ENCODE data around the gene ADARB2. TPM values are rescaled to one million over a fixed set of nuclear protein-coding genes. Genes with fewer than 3 reads are reported as not detected.

Gene ADARB2
- total and polyA plus RNA-seq, 2 donors = 0.66 to 2.5 TPM

GRCh38 chr10:1597370-1598146 lies 139.8 kb downstream of the ADARB2 start:
- H3K27me3 ChIP-seq (ENCODE audit: control insufficient read depth in 2 of 2, insufficient read depth in 1 of 2, low read length in 1 of 2) = no peaks in the 10 kb centered on the region
- WGBS = 94% methylated on average over 1 of the region's 1 CpG
- no peaks in the 10 kb centered on the region for H3K9me3 ChIP-seq (ENCODE audit: control insufficient read depth in 2 of 2, insufficient read depth in 1 of 2, low read length in 1 of 2)
- H3K4me1 ChIP-seq (ENCODE audit: control insufficient read depth in 2 of 2, insufficient read depth in 2 of 2, low read length in 2 of 2) = peaks cover 0 to 4% of the 10 kb centered on the region in 2 donors
- no peak for DNase-seq (ENCODE audit: low read depth in 6 of 9, low spot score in 9 of 9)
- H3K36me3 ChIP-seq (ENCODE audit: control insufficient read depth in 2 of 2, insufficient read depth in 2 of 2, low read length in 1 of 2) = no peaks in the 10 kb centered on the region
- H3K4me3 ChIP-seq (ENCODE audit: low read length in 2 of 2) = no peak overlapping the region
- H3K27ac ChIP-seq (ENCODE audit: low read depth in 1 of 2, low read length in 1 of 2) = no peak overlapping the region

GRCh38 chr10:1596482-1597099 lies 140.7 kb downstream of the ADARB2 start:
- Histone ChIP-seq H3K27ac (ENCODE audit: low read depth in 1 of 2, low read length in 1 of 2) (no peak overlapping the region), H3K9me3 (ENCODE audit: control insufficient read depth in 2 of 2, insufficient read depth in 1 of 2, low read length in 1 of 2) (no peaks in the 10 kb centered on the region), H3K36me3 (ENCODE audit: control insufficient read depth in 2 of 2, insufficient read depth in 2 of 2, low read length in 1 of 2) (no peaks in the 10 kb centered on the region), H3K4me1 (ENCODE audit: control insufficient read depth in 2 of 2, insufficient read depth in 2 of 2, low read length in 2 of 2) (no peaks in the 10 kb centered on the region), H3K4me3 (ENCODE audit: low read length in 2 of 2) (no peak overlapping the region), H3K27me3 (ENCODE audit: control insufficient read depth in 2 of 2, insufficient read depth in 1 of 2, low read length in 1 of 2) (no peaks in the 10 kb centered on the region)
- no peak for DNase-seq (ENCODE audit: low read depth in 6 of 9, low spot score in 9 of 9)
- WGBS = 89% methylated on average over 18 of the region's 18 CpGs

GRCh38 chr10:1595726-1596125 lies 141.6 kb downstream of the ADARB2 start:
- H3K4me3 ChIP-seq (ENCODE audit: low read length in 2 of 2) = no peak overlapping the region
- WGBS = 86% methylated on average over 5 of the region's 5 CpGs
- no peaks in the 10 kb centered on the region for H3K9me3 ChIP-seq (ENCODE audit: control insufficient read depth in 2 of 2, insufficient read depth in 1 of 2, low read length in 1 of 2)
- no peaks in the 10 kb centered on the region for H3K27me3 ChIP-seq (ENCODE audit: control insufficient read depth in 2 of 2, insufficient read depth in 1 of 2, low read length in 1 of 2)
- DNase-seq (ENCODE audit: low read depth in 6 of 9, low spot score in 9 of 9) = no peak
- H3K36me3 ChIP-seq (ENCODE audit: control insufficient read depth in 2 of 2, insufficient read depth in 2 of 2, low read length in 1 of 2) = no peaks in the 10 kb centered on the region
- no peak overlapping the region for H3K27ac ChIP-seq (ENCODE audit: low read depth in 1 of 2, low read length in 1 of 2)
- no peaks in the 10 kb centered on the region for H3K4me1 ChIP-seq (ENCODE audit: control insufficient read depth in 2 of 2, insufficient read depth in 2 of 2, low read length in 2 of 2)

- 92% methylated on average over 6 of the region's 6 CpGs for WGBS
- no peaks in the 10 kb centered on the region for H3K9me3 ChIP-seq (ENCODE audit: control insufficient read depth in 2 of 2, insufficient read depth in 1 of 2, low read length in 1 of 2)
- no peaks in the 10 kb centered on the region for H3K36me3 ChIP-seq (ENCODE audit: control insufficient read depth in 2 of 2, insufficient read depth in 2 of 2, low read length in 1 of 2)
- no peak for DNase-seq (ENCODE audit: low read depth in 6 of 9, low spot score in 9 of 9)
- no peaks in the 10 kb centered on the region for H3K27me3 ChIP-seq (ENCODE audit: control insufficient read depth in 2 of 2, insufficient read depth in 1 of 2, low read length in 1 of 2)
- H3K4me3 ChIP-seq (ENCODE audit: low read length in 2 of 2) = no peak overlapping the region
- H3K4me1 ChIP-seq (ENCODE audit: control insufficient read depth in 2 of 2, insufficient read depth in 2 of 2, low read length in 2 of 2) = no peaks in the 10 kb centered on the region
- H3K27ac ChIP-seq (ENCODE audit: low read depth in 1 of 2, low read length in 1 of 2) = no peak overlapping the region
These were observed 142.1 kb downstream of the ADARB2 start for GRCh38 chr10:1595242-1595600.

GRCh38 chr10:1594372-1595241 lies 142.7 kb downstream of the ADARB2 start:
- no peaks in the 10 kb centered on the region for H3K9me3 ChIP-seq (ENCODE audit: control insufficient read depth in 2 of 2, insufficient read depth in 1 of 2, low read length in 1 of 2)
- DNase-seq (ENCODE audit: low read depth in 6 of 9, low spot score in 9 of 9) = no peak
- no peak overlapping the region for H3K27ac ChIP-seq (ENCODE audit: low read depth in 1 of 2, low read length in 1 of 2)
- no peak overlapping the region for H3K4me3 ChIP-seq (ENCODE audit: low read length in 2 of 2)
- H3K4me1 ChIP-seq (ENCODE audit: control insufficient read depth in 2 of 2, insufficient read depth in 2 of 2, low read length in 2 of 2) = no peaks in the 10 kb centered on the region
- H3K36me3 ChIP-seq (ENCODE audit: control insufficient read depth in 2 of 2, insufficient read depth in 2 of 2, low read length in 1 of 2) = no peaks in the 10 kb centered on the region
- WGBS = 87% methylated on average over 20 of the region's 20 CpGs
- no peaks in the 10 kb centered on the region for H3K27me3 ChIP-seq (ENCODE audit: control insufficient read depth in 2 of 2, insufficient read depth in 1 of 2, low read length in 1 of 2)

- DNase-seq (ENCODE audit: low read depth in 6 of 9, low spot score in 9 of 9) = no peak
- no peaks in the 10 kb centered on the region for H3K27me3 ChIP-seq (ENCODE audit: control insufficient read depth in 2 of 2, insufficient read depth in 1 of 2, low read length in 1 of 2)
- no peaks in the 10 kb centered on the region for H3K4me1 ChIP-seq (ENCODE audit: control insufficient read depth in 2 of 2, insufficient read depth in 2 of 2, low read length in 2 of 2)
- 88% methylated on average over 8 of the region's 8 CpGs for WGBS
- no peak overlapping the region for H3K27ac ChIP-seq (ENCODE audit: low read depth in 1 of 2, low read length in 1 of 2)
- no peaks in the 10 kb centered on the region for H3K36me3 ChIP-seq (ENCODE audit: control insufficient read depth in 2 of 2, insufficient read depth in 2 of 2, low read length in 1 of 2)
- H3K9me3 ChIP-seq (ENCODE audit: control insufficient read depth in 2 of 2, insufficient read depth in 1 of 2, low read length in 1 of 2) = no peaks in the 10 kb centered on the region
- H3K4me3 ChIP-seq (ENCODE audit: low read length in 2 of 2) = no peak overlapping the region
These were observed 145.6 kb downstream of the ADARB2 start for GRCh38 chr10:1591742-1592141.

- Histone ChIP-seq H3K36me3 (ENCODE audit: control insufficient read depth in 2 of 2, insufficient read depth in 2 of 2, low read length in 1 of 2) (no peaks in the 10 kb centered on the region), H3K27ac (ENCODE audit: low read depth in 1 of 2, low read length in 1 of 2) (no peak overlapping the region), H3K4me3 (ENCODE audit: low read length in 2 of 2) (no peak overlapping the region), H3K9me3 (ENCODE audit: control insufficient read depth in 2 of 2, insufficient read depth in 1 of 2, low read length in 1 of 2) (no peaks in the 10 kb centered on the region), H3K27me3 (ENCODE audit: control insufficient read depth in 2 of 2, insufficient read depth in 1 of 2, low read length in 1 of 2) (no peaks in the 10 kb centered on the region), H3K4me1 (ENCODE audit: control insufficient read depth in 2 of 2, insufficient read depth in 2 of 2, low read length in 2 of 2) (no peaks in the 10 kb centered on the region)
- 92% methylated on average over 12 of the region's 12 CpGs for WGBS
- no peak for DNase-seq (ENCODE audit: low read depth in 6 of 9, low spot score in 9 of 9)
These were observed 146.3 kb downstream of the ADARB2 start for GRCh38 chr10:1591045-1591444.

- Histone ChIP-seq H3K4me3 (ENCODE audit: low read length in 2 of 2) (no peak overlapping the region), H3K9me3 (ENCODE audit: control insufficient read depth in 2 of 2, insufficient read depth in 1 of 2, low read length in 1 of 2) (no peaks in the 10 kb centered on the region), H3K4me1 (ENCODE audit: control insufficient read depth in 2 of 2, insufficient read depth in 2 of 2, low read length in 2 of 2) (no peaks in the 10 kb centered on the region), H3K27me3 (ENCODE audit: control insufficient read depth in 2 of 2, insufficient read depth in 1 of 2, low read length in 1 of 2) (no peaks in the 10 kb centered on the region), H3K27ac (ENCODE audit: low read depth in 1 of 2, low read length in 1 of 2) (no peak overlapping the region), H3K36me3 (ENCODE audit: control insufficient read depth in 2 of 2, insufficient read depth in 2 of 2, low read length in 1 of 2) (no peaks in the 10 kb centered on the region)
- no peak for DNase-seq (ENCODE audit: low read depth in 6 of 9, low spot score in 9 of 9)
- 97% methylated on average over 17 of the region's 17 CpGs for WGBS
These were observed 148.1 kb downstream of the ADARB2 start for GRCh38 chr10:1589257-1589656.

GRCh38 chr10:1582739-1583138 lies 154.6 kb downstream of the ADARB2 start:
- Histone ChIP-seq H3K36me3 (ENCODE audit: control insufficient read depth in 2 of 2, insufficient read depth in 2 of 2, low read length in 1 of 2) (no peaks in the 10 kb centered on the region), H3K27ac (ENCODE audit: low read depth in 1 of 2, low read length in 1 of 2) (no peak overlapping the region), H3K4me3 (ENCODE audit: low read length in 2 of 2) (no peak overlapping the region), H3K4me1 (ENCODE audit: control insufficient read depth in 2 of 2, insufficient read depth in 2 of 2, low read length in 2 of 2) (no peaks in the 10 kb centered on the region), H3K9me3 (ENCODE audit: control insufficient read depth in 2 of 2, insufficient read depth in 1 of 2, low read length in 1 of 2) (no peaks in the 10 kb centered on the region), H3K27me3 (ENCODE audit: control insufficient read depth in 2 of 2, insufficient read depth in 1 of 2, low read length in 1 of 2) (no peaks in the 10 kb centered on the region)
- DNase-seq (ENCODE audit: low read depth in 6 of 9, low spot score in 9 of 9) = no peak
- 80% methylated on average over 4 of the region's 4 CpGs for WGBS

All from thymus (tissue), 11 donors.